ENCODE measurements around the gene SLC4A7. TPM values are rescaled to one million over a fixed set of nuclear protein-coding genes. Genes with fewer than 3 reads are reported as not detected.

The SLC4A7 gene
- polyA plus RNA-seq, 1 of the 3 experiments (the other 2 are of a cell fraction) = 3.9 TPM

DNA sequence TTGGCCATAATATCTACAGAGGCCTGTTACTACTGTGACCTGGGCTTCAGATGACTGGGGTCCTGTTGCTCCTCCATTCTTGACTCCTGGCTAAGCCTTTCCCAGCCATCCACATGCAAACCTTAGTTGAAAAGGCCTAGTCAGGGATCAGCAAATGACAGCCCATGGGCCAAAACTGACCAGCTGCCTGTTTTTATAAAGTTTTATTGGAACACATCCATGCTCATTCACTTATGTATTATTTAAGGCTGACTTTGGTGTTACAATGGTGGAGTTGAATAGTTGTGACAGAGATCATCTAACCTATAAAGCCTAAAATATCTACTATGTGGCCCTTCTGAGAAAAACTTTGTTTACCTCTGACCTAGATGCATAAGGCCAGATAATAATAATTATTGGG lies 16.8 kb upstream of the SLC4A7 start (continued):
- TF ChIP-seq, protein P1, sequence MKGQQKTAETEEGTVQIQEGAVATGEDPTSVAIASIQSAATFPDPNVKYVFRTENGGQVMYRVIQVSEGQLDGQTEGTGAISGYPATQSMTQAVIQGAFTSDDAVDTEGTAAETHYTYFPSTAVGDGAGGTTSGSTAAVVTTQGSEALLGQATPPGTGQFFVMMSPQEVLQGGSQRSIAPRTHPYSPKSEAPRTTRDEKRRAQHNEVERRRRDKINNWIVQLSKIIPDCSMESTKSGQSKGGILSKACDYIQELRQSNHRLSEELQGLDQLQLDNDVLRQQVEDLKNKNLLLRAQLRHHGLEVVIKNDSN (IDR thresholded peaks at IDR 0.05; ENCODE audit: borderline replicate concordance, low read depth) = no peak
- TF ChIP-seq, protein P2, sequence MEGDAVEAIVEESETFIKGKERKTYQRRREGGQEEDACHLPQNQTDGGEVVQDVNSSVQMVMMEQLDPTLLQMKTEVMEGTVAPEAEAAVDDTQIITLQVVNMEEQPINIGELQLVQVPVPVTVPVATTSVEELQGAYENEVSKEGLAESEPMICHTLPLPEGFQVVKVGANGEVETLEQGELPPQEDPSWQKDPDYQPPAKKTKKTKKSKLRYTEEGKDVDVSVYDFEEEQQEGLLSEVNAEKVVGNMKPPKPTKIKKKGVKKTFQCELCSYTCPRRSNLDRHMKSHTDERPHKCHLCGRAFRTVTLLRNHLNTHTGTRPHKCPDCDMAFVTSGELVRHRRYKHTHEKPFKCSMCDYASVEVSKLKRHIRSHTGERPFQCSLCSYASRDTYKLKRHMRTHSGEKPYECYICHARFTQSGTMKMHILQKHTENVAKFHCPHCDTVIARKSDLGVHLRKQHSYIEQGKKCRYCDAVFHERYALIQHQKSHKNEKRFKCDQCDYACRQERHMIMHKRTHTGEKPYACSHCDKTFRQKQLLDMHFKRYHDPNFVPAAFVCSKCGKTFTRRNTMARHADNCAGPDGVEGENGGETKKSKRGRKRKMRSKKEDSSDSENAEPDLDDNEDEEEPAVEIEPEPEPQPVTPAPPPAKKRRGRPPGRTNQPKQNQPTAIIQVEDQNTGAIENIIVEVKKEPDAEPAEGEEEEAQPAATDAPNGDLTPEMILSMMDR (IDR thresholded peaks at IDR 0.05) = no peak
- no peak for TF ChIP-seq CHD2 (IDR thresholded peaks at IDR 0.05; ENCODE audit: low read length, partially characterized antibody)
- TF ChIP-seq RAD21 (IDR thresholded peaks at IDR 0.05; ENCODE audit: low read length) = no peak

DNA sequence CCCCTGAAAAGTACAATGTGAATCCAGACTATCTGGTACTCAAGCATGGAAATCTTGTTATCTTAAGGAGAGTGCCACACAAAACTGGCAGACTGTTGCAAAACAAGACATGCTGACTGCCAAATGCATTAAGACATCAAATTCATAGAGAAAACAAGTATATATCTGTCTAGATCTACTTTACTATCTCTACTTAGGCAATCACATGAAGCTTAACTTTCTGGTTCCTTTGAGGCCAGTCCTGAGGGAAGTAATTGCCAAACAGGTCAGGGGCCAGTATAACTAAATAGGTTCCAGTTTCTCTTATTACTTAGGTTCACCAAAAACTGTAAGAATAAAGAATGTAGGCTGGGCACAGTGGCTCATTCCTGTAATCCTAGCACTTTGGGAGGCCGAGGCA lies 15.9 kb upstream of the SLC4A7 start:
- DNase-seq = no peak
- 80% methylated on average over 1 of the region's 1 CpG for WGBS (ENCODE audit: low lambda C conversion rate)
- POLR2A ChIA-PET = interaction anchor here (0.5 kb wide), 1 partner anchor 1095 kb away, joined by 3 read pairs; no protein-coding TSS in a partner anchor

More for the DNA sequence above, 15.9 kb upstream of the SLC4A7 start:
- no peaks in the 10 kb centered on the region for H4K20me1 ChIP-seq (ENCODE audit: insufficient read depth)
- no peaks in the 10 kb centered on the region for H3K36me3 ChIP-seq (replicated peaks in 1 of 2; ENCODE audit: control insufficient read depth in 1 of 2, insufficient read depth in 2 of 2, low read length in 1 of 2)
- H3K4me3 ChIP-seq (ENCODE audit: low read depth in 2 of 2, low read length in 1 of 2) = no peak overlapping the region
- H3F3A ChIP-seq (replicated peaks; ENCODE audit: insufficient read depth) = no peaks in the 10 kb centered on the region
- H3K9me2 ChIP-seq = no peaks in the 10 kb centered on the region
- H3K27me3 ChIP-seq (ENCODE audit: insufficient read depth) = no peaks in the 10 kb centered on the region
- no peak overlapping the region for H3K27ac ChIP-seq (ENCODE audit: low read depth in 2 of 2, low read length in 1 of 2)
- no peak overlapping the region for H2AFZ ChIP-seq (ENCODE audit: low read depth)
- CTCF ChIA-PET = no interaction called here
- no peak overlapping the region for H3K4me2 ChIP-seq
- H3K4me1 ChIP-seq (ENCODE audit: control insufficient read depth in 1 of 2, insufficient read depth in 2 of 2, low read depth in 1 of 2, low read length in 1 of 2) = no peaks in the 10 kb centered on the region
- H3K9ac ChIP-seq = no peak overlapping the region
- H3K79me2 ChIP-seq (ENCODE audit: insufficient read depth) = no peaks in the 10 kb centered on the region
- H3K9me3 ChIP-seq = no peaks in the 10 kb centered on the region
- TF ChIP-seq FOXJ3 (CRISPR knock-in tag; IDR thresholded peaks at IDR 0.05) (no peak), MXI1 (IDR thresholded peaks at IDR 0.05; ENCODE audit: low read depth, low read length) (no peak), TAF1 (IDR thresholded peaks at IDR 0.05; ENCODE audit: borderline replicate concordance, low read depth, low read length) (no peak), FOSL2 (IDR thresholded peaks at IDR 0.05; ENCODE audit: borderline replicate concordance, low read depth) (no peak), RAD21 (IDR thresholded peaks at IDR 0.05; ENCODE audit: low read length) (no peak), TEAD4 (IDR thresholded peaks at IDR 0.05; ENCODE audit: borderline replicate concordance, insufficient read depth) (no peak), MEF2A (IDR thresholded peaks at IDR 0.05; ENCODE audit: borderline replicate concordance, low read depth) (no peak), CHD2 (IDR thresholded peaks at IDR 0.05; ENCODE audit: low read length, partially characterized antibody) (no peak), TCF12 (IDR thresholded peaks at IDR 0.05) (no peak), YY1 (IDR thresholded peaks at IDR 0.05; ENCODE audit: low read depth) (no peak), ELF1 (IDR thresholded peaks at IDR 0.05) (no peak), NRF1 (IDR thresholded peaks at IDR 0.05; ENCODE audit: low read depth, low read length) (no peak), EP300 (IDR thresholded peaks at IDR 0.05; ENCODE audit: borderline replicate concordance in 1 of 2, low read depth in 1 of 2, low read length in 1 of 2) (no peak)
- TF ChIP-seq, protein P3, sequence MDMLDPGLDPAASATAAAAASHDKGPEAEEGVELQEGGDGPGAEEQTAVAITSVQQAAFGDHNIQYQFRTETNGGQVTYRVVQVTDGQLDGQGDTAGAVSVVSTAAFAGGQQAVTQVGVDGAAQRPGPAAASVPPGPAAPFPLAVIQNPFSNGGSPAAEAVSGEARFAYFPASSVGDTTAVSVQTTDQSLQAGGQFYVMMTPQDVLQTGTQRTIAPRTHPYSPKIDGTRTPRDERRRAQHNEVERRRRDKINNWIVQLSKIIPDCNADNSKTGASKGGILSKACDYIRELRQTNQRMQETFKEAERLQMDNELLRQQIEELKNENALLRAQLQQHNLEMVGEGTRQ (IDR thresholded peaks at IDR 0.05; ENCODE audit: borderline replicate concordance, low read depth, low read length) = no peak
- TF ChIP-seq, protein P1 (IDR thresholded peaks at IDR 0.05; ENCODE audit: borderline replicate concordance, low read depth) = no peak
- TF ChIP-seq, protein P4, sequence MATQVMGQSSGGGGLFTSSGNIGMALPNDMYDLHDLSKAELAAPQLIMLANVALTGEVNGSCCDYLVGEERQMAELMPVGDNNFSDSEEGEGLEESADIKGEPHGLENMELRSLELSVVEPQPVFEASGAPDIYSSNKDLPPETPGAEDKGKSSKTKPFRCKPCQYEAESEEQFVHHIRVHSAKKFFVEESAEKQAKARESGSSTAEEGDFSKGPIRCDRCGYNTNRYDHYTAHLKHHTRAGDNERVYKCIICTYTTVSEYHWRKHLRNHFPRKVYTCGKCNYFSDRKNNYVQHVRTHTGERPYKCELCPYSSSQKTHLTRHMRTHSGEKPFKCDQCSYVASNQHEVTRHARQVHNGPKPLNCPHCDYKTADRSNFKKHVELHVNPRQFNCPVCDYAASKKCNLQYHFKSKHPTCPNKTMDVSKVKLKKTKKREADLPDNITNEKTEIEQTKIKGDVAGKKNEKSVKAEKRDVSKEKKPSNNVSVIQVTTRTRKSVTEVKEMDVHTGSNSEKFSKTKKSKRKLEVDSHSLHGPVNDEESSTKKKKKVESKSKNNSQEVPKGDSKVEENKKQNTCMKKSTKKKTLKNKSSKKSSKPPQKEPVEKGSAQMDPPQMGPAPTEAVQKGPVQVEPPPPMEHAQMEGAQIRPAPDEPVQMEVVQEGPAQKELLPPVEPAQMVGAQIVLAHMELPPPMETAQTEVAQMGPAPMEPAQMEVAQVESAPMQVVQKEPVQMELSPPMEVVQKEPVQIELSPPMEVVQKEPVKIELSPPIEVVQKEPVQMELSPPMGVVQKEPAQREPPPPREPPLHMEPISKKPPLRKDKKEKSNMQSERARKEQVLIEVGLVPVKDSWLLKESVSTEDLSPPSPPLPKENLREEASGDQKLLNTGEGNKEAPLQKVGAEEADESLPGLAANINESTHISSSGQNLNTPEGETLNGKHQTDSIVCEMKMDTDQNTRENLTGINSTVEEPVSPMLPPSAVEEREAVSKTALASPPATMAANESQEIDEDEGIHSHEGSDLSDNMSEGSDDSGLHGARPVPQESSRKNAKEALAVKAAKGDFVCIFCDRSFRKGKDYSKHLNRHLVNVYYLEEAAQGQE (IDR thresholded peaks at IDR 0.05; ENCODE audit: low read depth, low read length) = no peak

Data from SK-N-SH (cell line).